NCI-H2081 (cell line): ENCODE measurements around the gene H1-8.
"Not testable (repeated sequence)": the region's sequence is repeated elsewhere in the genome, so short reads cannot be mapped to it uniquely, and the experiment has no call there.

Experiments
- DNase-seq, 2 experiments: peaks; one replicate each; lab custom pipeline; 2025; lab: John Stamatoyannopoulos, UW

The H1-8 gene

GRCh38 chr3:129515108-129515820 lies 27.7 kb upstream of the H1-8 start:
- not testable (repeated sequence) for DNase-seq

GRCh38 chr3:129515821-129516432 lies 27.0 kb upstream of the H1-8 start:
- DNase-seq = not testable (repeated sequence)

GRCh38 chr3:129517516-129517915 lies 25.5 kb upstream of the H1-8 start:
- DNase-seq = no peak

GRCh38 chr3:129518038-129518561 lies 24.9 kb upstream of the H1-8 start:
- DNase-seq = no peak

- no peak for DNase-seq
Observed at GRCh38 chr3:129518581-129518980, 24.4 kb upstream of the H1-8 start.

- DNase-seq = no peak
Observed at GRCh38 chr3:129519449-129519848, 23.5 kb upstream of the H1-8 start.

- no peak for DNase-seq
Observed at GRCh38 chr3:129519896-129520715, 22.9 kb upstream of the H1-8 start.

- DNase-seq = no peak
Observed at GRCh38 chr3:129520960-129521359, 22.0 kb upstream of the H1-8 start.

- DNase-seq = no peak
Observed at GRCh38 chr3:129521611-129522010, 21.4 kb upstream of the H1-8 start.

- no peak for DNase-seq
Observed at GRCh38 chr3:129522953-129523352, 20.0 kb upstream of the H1-8 start.

- no peak for DNase-seq
Observed at GRCh38 chr3:129524081-129524480, 18.9 kb upstream of the H1-8 start.

- DNase-seq = no peak
Observed at GRCh38 chr3:129525341-129525968, 17.5 kb upstream of the H1-8 start.

GRCh38 chr3:129526121-129526900 lies 16.7 kb upstream of the H1-8 start:
- DNase-seq = no peak

GRCh38 chr3:129527262-129527661 lies 15.7 kb upstream of the H1-8 start:
- no peak for DNase-seq

- DNase-seq = no peak
Observed at GRCh38 chr3:129528589-129529100, 14.3 kb upstream of the H1-8 start, which contains the start of gene RHO. Gene RHO (plus strand): TSS chr3:129528639. CDS start chr3:129528734, 95 bp downstream.

- no peak for DNase-seq
Observed at GRCh38 chr3:129529436-129530210, 13.4 kb upstream of the H1-8 start.

GRCh38 chr3:129530251-129530791 lies 12.7 kb upstream of the H1-8 start:
- DNase-seq = no peak

GRCh38 chr3:129530821-129531220 lies 12.2 kb upstream of the H1-8 start:
- no peak for DNase-seq

- no peak for DNase-seq
Observed at GRCh38 chr3:129531699-129532098, 11.3 kb upstream of the H1-8 start.

- no peak for DNase-seq
Observed at GRCh38 chr3:129532261-129532660, 10.7 kb upstream of the H1-8 start.
